EH (cell line): Measurements from ENCODE around the gene SATB1.

Source experiments
- DNase-seq: peaks from one replicate; pipeline ENCODE4 v3.0.0-alpha.2; 2015; ENCODE audit warnings: low read depth

Gene SATB1

GRCh38 chr3:18401300-18401961, 23.7 kb downstream of the SATB1 start:
- no peak for DNase-seq

GRCh38 chr3:18398448-18398847, 26.7 kb downstream of the SATB1 start:
- no peak for DNase-seq

GRCh38 chr3:18396428-18396827, 28.7 kb downstream of the SATB1 start:
- no peak for DNase-seq

GRCh38 chr3:18394384-18394995, 30.6 kb downstream of the SATB1 start:
- no peak for DNase-seq

GRCh38 chr3:18393906-18394305, 31.2 kb downstream of the SATB1 start:
- DNase-seq = peak; percentile 28

- DNase-seq = no peak
These were observed 35.0 kb downstream of the SATB1 start for GRCh38 chr3:18390024-18390660.

GRCh38 chr3:18389108-18389733, 35.9 kb downstream of the SATB1 start:
- peak; percentile 12 for DNase-seq

GRCh38 chr3:18386274-18386890, 38.8 kb downstream of the SATB1 start:
- DNase-seq = no peak

GRCh38 chr3:18385706-18386105, 39.4 kb downstream of the SATB1 start:
- no peak for DNase-seq

- DNase-seq = no peak
These were observed 42.3 kb downstream of the SATB1 start for GRCh38 chr3:18382760-18383369.

- no peak for DNase-seq
These were observed 45.5 kb downstream of the SATB1 start for GRCh38 chr3:18379647-18380046.

GRCh38 chr3:18378218-18378617, 46.9 kb downstream of the SATB1 start:
- no peak for DNase-seq

- DNase-seq = no peak
These were observed 48.5 kb downstream of the SATB1 start for GRCh38 chr3:18376682-18377081.

- no peak for DNase-seq
These were observed 52.2 kb downstream of the SATB1 start for GRCh38 chr3:18372786-18373405.

- no peak for DNase-seq
These were observed 54.5 kb downstream of the SATB1 start for GRCh38 chr3:18370672-18371071.

- DNase-seq = no peak
These were observed 55.5 kb downstream of the SATB1 start for GRCh38 chr3:18369551-18370185.

GRCh38 chr3:18366258-18366657, 58.9 kb downstream of the SATB1 start:
- DNase-seq = no peak

GRCh38 chr3:18363338-18363737, 61.8 kb downstream of the SATB1 start:
- DNase-seq = no peak

GRCh38 chr3:18357747-18358146, 67.4 kb downstream of the SATB1 start:
- DNase-seq = no peak

- DNase-seq = no peak
These were observed 69.3 kb downstream of the SATB1 start for GRCh38 chr3:18355832-18356231.

- DNase-seq = peak; percentile 70
These were observed 70.4 kb downstream of the SATB1 start for GRCh38 chr3:18354701-18355100.
